Eye (tissue), 1 donor: ENCODE measurements around the gene CXorf49B.
"Not testable (repeated sequence)": the region's sequence is repeated elsewhere in the genome, so short reads cannot be mapped to it uniquely, and the experiment has no call there.

Experiments used
- DNase-seq: peaks from one replicate; pipeline ENCODE4 v3.0.0-alpha.2; 2015

The CXorf49B gene

DNA sequence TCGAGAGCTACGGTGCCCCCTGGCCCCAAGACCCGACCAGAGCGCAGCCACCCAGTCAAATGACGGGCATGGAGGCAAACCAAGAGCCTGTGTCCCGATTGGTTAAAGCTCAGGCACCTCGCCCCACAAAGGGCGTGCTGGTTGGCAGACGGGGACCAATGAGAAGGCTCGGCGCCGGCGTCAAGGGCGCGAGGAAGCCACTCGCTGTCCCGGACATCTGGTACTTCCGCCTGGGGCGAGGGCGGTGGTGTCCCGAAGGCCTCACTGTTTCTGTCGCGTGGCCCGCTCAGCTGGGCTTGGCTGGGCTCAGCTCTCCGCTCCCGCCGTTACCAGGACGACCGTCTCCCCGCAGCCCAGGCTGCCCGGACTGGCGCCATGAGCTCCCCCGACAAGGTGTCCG lies at the start of gene CXorf49B:
Gene CXorf49B, plus strand, starts transcription at position 301 of the 400 bp plus-strand sequence. Its CDS starts 75 bp downstream, at position 376.
- not testable (repeated sequence) for DNase-seq

DNA sequence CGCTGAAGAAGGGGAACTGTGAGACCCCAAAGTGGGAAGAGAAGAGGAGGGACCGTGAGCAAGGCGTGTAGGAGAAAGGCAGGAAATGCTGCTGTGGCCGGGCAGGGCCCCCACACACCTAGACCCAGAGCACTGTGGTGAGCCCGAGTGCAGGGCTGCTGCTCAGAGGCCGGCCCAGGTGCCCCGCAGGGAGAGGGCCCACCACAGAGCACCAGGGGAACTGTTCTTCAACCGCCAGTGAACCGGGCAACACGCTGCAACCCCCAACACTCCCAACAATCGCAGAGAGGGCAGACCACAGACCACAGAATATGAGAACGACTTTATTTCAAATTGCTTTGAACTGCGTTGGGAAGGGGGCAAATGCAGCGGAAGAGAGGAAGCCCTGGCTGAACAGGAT lies 49.1 kb upstream of the CXorf49B start:
- DNase-seq, result not testable (repeated sequence)

DNA sequence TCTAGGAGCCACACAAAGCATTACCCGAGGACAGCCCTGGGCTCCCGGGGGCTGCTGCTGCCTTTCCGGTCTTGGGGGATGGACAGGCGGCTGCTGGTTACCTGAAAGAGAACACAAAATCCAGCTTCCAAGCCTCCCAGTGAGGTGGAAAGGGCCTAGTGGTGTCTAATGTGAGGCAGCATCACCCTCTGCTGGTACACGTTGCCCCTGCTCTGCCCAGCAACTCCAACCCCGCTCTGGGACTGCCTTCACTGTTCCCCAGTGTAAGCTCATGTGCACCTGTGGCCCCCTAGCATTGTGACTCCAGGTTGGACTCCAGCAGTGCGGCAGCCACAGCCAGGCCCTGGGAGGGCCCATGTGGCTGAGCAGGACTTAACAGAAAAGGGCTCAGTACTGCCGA lies 47.6 kb upstream of the CXorf49B start:
- not testable (repeated sequence) for DNase-seq

DNA sequence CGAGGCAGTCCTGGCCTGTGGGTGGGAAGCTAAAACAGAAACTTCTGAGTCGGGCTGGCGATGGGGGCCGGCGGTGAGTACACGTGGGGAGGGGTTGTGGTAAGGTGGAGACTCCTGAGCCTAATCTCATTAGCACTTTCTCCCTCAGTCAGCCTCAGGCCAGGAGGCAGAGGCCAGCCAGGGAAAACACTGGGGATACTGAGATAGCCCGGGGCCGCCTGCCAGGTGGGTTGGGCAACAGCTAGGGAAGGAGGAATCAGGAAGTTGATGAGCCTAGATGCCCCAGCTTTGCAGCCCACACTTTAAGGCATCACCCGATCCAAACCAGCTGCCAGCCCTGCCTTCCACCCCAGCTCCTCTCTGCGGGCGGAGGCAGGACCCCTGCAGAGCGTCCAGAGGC lies 46.8 kb upstream of the CXorf49B start:
- DNase-seq, result not testable (repeated sequence)

DNA sequence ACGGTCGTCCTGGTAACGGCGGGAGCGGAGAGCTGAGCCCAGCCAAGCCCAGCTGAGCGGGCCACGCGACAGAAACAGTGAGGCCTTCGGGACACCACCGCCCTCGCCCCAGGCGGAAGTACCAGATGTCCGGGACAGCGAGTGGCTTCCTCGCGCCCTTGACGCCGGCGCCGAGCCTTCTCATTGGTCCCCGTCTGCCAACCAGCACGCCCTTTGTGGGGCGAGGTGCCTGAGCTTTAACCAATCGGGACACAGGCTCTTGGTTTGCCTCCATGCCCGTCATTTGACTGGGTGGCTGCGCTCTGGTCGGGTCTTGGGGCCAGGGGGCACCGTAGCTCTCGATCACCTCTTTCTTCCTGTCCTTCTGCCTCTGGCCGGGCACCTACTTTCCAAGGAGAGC lies 45.0 kb upstream of the CXorf49B start, which contains the start of gene CXorf49:
Gene CXorf49, minus strand, starts transcription at position 101 of the 400 bp plus-strand sequence. CDS start 134 bp downstream, outside the sequence.
- DNase-seq, result not testable (repeated sequence)

DNA sequence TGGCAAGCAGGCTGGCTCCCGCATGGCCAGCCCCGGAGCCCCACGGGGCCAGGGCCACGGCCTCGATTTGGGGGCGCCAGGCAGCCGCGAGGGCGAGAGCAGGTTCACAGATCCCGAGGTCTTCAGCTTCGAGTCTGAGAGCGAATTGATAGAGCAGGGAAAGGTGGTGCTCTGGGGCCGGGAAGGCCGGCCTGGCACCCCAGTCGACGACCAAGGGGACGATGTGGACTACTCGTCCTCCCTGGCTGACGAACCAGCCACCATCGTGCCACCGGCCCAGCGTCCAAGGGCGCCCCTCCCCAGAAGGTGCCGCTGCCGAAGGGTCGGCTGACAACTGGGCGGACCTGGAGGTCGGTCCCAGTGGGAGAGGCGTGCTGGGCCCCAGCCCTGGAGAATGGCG lies 44.0 kb upstream of the CXorf49B start:
- not testable (repeated sequence) for DNase-seq

DNA sequence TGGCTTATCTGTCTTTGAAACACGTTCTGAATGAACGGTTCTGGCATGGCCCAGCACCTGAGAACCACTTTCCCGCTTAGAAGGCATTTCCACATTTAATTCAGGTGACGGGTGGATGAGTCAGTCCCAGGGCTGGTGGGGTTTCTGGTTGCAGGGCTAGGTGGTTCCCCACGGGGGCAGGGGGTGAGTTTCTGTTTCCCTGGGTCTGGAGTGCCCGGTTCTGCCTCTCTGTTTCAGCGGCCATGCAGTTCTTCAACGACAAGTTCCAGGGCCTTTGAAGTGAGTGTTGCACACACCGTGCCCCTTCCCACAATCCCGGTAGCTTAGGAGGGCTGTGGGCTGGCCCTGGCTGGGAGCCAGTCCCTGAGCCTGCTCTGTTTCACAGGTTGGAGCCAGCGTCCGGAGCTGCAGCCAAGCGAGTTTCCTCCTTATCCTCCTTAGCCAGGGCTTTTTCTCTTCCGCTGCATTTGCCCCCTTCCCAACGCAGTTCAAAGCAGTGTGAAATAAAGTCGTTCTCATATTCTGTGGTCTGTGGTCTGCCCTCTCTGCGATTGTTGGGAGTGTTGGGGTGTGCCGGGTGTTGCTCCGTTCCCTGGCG lies 42.8 kb upstream of the CXorf49B start:
- DNase-seq, result not testable (repeated sequence)

DNA sequence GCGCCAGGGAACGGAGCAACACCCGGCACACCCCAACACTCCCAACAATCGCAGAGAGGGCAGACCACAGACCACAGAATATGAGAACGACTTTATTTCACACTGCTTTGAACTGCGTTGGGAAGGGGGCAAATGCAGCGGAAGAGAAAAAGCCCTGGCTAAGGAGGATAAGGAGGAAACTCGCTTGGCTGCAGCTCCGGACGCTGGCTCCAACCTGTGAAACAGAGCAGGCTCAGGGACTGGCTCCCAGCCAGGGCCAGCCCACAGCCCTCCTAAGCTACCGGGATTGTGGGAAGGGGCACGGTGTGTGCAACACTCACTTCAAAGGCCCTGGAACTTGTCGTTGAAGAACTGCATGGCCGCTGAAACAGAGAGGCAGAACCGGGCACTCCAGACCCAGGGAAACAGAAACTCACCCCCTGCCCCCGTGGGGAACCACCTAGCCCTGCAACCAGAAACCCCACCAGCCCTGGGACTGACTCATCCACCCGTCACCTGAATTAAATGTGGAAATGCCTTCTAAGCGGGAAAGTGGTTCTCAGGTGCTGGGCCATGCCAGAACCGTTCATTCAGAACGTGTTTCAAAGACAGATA lies 2.4 kb upstream of the CXorf49B start:
- not testable (repeated sequence) for DNase-seq

DNA sequence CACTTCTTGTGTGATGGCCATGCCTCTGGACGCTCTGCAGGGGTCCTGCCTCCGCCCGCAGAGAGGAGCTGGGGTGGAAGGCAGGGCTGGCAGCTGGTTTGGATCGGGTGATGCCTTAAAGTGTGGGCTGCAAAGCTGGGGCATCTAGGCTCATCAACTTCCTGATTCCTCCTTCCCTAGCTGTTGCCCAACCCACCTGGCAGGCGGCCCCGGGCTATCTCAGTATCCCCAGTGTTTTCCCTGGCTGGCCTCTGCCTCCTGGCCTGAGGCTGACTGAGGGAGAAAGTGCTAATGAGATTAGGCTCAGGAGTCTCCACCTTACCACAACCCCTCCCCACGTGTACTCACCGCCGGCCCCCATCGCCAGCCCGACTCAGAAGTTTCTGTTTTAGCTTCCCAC lies 1.7 kb downstream of the CXorf49B start:
- not testable (repeated sequence) for DNase-seq

DNA sequence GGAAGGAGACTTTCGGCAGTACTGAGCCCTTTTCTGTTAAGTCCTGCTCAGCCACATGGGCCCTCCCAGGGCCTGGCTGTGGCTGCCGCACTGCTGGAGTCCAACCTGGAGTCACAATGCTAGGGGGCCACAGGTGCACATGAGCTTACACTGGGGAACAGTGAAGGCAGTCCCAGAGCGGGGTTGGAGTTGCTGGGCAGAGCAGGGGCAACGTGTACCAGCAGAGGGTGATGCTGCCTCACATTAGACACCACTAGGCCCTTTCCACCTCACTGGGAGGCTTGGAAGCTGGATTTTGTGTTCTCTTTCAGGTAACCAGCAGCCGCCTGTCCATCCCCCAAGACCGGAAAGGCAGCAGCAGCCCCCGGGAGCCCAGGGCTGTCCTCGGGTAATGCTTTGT lies 2.5 kb downstream of the CXorf49B start:
- DNase-seq, result not testable (repeated sequence)

DNA sequence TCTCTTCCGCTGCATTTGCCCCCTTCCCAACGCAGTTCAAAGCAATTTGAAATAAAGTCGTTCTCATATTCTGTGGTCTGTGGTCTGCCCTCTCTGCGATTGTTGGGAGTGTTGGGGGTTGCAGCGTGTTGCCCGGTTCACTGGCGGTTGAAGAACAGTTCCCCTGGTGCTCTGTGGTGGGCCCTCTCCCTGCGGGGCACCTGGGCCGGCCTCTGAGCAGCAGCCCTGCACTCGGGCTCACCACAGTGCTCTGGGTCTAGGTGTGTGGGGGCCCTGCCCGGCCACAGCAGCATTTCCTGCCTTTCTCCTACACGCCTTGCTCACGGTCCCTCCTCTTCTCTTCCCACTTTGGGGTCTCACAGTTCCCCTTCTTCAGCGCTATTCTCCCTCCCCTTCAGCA lies 4.0 kb downstream of the CXorf49B start:
- not testable (repeated sequence) for DNase-seq

DNA sequence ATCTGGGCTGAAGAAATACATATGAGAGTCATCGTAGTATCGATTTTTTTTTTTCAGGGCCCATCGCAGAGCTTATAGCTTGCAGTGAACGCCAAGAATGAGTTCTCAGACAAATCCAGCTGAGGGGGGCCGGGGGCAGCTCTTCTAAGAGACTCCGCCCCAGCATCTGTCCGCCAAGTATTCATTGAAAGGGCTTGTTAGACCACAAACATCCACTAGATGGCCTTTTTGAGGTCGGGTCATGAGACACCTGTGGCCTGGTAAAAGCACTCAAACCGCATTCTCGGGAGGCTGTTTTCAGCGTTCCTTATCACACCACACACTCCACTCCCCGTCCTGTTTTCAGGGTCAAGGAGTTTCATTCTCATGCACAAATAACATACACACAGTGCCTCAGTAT lies 15.2 kb downstream of the CXorf49B start:
- not testable (repeated sequence) for DNase-seq

DNA sequence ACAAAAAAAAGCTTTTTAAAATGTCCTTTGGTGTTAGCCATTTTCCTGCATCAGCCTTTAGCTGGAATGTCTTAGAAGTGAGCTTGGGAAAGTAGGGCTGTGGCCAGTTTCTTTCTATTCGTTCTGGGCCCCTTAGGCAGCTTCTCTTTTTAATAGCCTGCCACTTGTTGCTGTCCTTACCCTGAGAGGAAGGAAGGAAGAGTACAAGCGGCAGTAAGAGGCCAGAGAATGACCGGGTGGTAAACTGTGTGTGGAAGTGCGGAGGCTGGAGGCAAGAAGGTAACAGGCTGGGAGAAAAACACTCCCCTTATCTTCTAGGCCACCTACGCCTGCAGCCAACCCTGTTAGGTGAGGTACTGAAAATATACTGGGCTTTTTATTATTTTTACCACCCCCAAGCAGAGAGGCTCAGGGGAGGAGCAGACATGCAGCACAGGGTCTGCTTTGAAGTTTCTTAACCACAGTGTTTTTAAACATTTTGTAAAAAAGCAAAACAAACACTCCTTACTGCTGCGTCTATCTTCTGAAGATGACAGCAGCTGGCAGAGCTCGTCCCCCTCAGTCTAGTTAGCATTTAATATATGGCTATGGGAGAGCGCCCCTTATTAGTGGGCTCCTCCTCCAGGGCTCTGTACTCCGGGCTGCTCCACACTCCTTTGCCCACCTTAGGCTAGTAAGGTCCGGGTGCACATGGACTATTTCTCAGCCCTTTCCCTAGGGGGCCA lies 19.2 kb downstream of the CXorf49B start:
- not testable (repeated sequence) for DNase-seq

DNA sequence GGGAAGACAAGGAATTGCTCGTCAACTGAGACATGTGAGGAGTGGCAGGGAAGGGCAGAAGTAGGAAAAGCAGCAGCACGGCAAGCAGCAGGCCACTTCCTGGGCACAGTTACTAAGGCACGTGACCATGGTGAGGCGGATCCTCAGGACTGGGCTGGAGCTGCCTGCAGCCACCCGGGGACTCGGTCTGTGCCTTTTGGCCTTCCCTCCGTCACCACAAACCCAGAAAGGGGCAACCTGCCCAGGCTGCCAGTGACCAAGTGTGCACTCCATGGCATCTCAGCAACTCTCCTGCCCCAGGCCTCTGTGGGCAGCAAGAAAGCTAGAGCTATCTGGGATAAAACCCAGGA lies 19.8 kb downstream of the CXorf49B start:
- DNase-seq, result not testable (repeated sequence)

DNA sequence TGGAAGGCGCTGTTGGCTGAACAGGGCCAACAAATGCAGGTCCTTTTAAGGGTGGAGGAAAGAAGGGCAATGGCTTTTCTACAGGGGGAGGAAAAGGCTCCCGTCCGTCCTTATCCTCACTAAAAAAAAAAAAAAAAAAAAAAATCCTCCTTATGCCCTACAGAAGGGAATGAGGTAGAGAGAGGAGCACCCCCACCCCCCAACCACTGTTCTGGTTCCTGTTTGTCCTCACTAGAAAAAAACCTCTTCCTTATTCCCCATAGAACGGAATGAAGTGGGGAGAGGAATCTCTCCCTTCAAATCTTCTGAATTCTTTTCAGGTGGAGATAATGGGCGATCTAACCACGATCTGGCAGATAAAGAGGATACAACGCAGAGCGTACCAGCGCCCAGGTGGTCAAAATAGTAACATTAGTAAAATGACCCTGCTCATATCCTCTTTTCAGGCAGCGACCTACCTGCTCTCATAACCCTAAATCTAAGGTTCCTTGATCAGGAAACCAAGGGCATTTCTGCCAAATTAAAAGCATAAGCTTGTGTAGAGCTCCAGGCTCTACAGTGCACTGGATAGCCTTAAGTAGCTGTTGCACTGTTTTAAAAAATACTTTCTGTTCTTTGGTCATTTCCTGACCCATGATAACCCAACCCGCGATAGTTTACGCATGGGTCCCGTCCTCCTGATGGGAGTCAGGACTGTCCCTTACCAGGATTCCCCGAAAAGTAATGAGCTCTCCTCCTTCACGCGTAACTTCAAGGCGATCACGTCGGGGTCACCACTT lies 20.6 kb downstream of the CXorf49B start:
- DNase-seq, result not testable (repeated sequence)

DNA sequence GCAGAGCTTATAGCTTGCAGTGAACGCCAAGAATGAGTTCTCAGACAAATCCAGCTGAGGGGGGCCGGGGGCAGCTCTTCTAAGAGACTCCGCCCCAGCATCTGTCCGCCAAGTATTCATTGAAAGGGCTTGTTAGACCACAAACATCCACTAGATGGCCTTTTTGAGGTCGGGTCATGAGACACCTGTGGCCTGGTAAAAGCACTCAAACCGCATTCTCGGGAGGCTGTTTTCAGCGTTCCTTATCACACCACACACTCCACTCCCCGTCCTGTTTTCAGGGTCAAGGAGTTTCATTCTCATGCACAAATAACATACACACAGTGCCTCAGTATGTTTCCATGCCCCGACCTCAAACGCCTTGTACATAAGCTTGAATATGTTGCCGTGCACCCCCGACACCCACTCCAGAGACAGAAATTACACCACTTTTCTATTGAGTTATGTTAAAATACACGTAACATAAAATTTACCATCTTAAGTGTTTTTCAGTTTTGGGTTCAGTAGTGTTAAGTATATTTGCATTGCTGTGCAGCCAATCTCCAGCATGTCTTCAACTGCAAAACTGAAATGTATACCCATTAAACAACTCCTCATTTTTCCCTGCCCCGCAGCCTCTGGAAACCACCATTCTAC lies 21.3 kb downstream of the CXorf49B start:
- DNase-seq, result not testable (repeated sequence)

DNA sequence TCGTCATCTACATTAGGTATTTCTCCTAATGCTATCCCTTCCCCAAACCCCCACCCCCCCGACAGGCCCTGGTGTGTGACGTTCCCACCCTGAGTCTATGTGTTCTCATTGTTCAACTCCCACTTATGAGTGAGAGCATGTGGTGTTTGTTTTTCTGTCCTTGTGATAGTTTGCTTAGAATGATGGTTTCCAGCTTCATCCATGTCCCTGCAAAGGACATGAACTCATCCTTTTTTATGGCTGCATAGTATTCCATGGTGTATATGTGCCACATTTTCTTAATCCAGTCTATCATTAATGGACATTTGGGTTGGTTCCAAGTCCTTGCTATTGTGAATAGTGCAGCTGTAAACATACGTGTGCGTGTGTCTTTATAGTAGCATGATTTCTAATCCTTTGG lies 43.3 kb downstream of the CXorf49B start:
- DNase-seq, result not testable (repeated sequence)

DNA sequence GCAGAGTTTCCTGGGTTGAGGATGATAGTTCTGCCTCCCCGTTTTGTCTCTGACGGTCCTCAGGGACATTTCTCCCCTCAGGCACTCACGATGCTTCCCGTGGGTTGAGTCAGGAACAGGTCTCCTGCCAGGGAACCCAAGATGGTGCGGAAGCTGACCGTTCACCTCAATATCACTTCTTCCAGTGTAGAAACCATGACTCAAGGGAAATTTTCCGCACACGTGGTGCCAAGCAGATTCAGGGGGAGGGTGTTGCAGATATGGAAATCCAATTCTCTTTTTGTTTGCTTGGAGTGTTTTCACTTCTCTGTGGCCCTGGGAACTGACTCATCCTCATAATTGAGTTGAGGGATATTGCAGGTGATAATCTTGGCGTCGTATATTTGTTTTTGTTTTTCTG lies 46.7 kb downstream of the CXorf49B start:
- DNase-seq, result no peak

DNA sequence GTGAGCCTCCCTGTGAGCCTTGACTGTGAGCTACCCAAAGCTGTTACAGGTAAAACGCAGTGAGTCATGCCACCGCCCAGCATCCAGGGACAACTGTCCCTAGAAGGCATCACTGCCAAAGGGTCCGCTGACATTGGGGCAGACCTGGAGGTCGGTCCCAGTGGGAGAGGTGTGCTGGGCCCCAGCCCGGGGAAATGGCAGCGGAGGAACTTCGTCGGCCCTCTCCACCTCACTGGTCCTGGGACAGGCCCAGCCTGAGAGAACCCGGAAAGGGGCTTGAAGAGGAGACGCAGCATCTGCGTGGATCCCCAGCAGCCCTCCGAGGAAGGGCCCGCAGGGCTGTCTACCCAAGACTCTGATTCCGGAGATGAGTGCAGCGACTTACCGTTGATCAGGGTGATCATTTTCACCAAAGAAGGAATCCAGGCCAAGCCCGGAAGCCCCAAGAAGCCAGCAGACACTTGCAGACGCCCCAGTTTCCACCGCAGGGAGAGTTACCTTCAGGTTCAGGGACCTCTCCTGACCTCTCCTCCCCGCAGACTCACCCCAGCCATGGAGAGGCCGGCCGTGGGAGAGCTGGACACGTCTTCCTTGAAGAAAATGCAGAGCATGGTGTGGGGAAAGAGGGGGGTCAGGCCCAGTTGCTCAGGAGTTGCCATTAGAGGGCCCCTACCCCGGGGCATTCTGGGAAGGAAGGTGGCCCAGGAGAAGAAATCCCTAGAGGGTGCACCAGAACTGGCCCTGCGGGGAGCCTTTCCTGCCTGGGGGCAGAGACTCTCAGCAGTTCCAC lies 51.2 kb downstream of the CXorf49B start:
- DNase-seq, result no peak

DNA sequence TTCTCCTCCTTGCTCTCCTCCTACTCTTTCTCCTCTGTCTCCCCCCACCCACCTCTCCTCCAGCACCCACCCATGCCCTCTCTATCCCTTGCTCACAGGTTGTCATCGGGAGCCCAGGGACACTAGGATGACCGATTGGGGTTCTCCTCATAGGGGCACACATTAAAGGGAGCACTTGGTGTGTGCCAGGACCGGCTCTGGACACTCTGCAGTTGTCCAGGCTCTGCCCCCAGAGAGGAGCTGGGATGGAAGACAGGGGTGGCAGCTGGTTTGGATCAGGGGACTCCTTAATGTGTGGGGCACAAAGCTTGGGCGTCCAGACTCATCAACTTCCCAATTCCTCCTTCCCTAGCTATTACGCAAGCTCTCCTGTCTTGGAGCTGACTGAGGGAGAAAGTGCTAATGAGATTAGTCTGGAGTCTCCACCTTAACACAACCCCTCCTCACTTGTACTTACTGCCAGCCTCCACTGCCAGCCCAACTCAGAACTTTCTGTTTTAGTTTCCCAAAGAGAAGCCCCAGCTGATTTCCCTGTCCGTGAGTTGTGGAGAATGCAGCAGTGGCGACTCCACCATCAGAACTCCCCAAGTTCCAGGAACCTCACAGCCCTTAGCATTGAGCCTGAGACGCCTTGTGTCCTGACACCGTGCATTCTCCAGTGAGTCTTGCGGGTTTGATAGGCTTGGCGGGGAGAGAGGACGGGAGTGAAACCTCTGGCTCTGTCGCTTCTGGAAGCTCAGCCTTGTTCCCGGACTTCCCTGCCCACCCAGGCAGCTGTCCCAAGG lies 52.2 kb downstream of the CXorf49B start:
- DNase-seq, result no peak

DNA sequence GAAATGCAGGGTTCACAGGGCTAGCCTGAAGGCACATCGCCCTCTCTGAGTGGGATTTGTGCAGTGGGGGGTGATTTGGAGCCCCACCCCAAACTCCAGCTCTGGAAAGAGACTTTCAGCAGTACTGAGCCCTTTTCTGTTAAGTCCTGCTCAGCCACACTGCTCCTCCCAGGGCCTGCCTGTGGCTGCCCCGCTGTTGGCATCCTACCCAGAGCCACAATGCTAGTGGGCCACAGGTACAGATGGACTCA lies 52.7 kb downstream of the CXorf49B start:
- no peak for DNase-seq
